MM.1S (cell line): ENCODE measurements around the gene UBE2B.

ENCODE experiments used
- DNase-seq: peaks from one replicate; pipeline ENCODE4 v3.0.0-alpha.2; 2015
- H2AFZ ChIP-seq: fragments of 300-600 bp; sonication (generic); 2 replicates; pipeline ENCODE4 v1.6.0; 2016; ENCODE audit warnings: antibody characterized with exemption, low read length
- H3F3A ChIP-seq: fragments of 300-600 bp; sonication (generic); 2 replicates; pipeline ENCODE4 v1.6.1; 2016; ENCODE audit warnings: mild to moderate bottlenecking, antibody characterized with exemption, low read length, moderate library complexity, mixed read lengths; ENCODE audit not compliant: insufficient read depth
- H3K27ac ChIP-seq: fragments of 300-600 bp; sonication (generic); 2 replicates; pipeline ENCODE4 v1.5.1; 2016; ENCODE audit warnings: mild to moderate bottlenecking, low read length
- H3K27me3 ChIP-seq: fragments of 300-600 bp; sonication (generic); replicated peaks from 2 replicates; pipeline ENCODE4 v1.6.0; 2016; ENCODE audit warnings: low read length; ENCODE audit not compliant: insufficient read depth
- H3K36me3 ChIP-seq: fragments of 300-600 bp; sonication (generic); replicated peaks from 2 replicates; pipeline ENCODE4 v1.6.1; 2016; ENCODE audit warnings: mild to moderate bottlenecking, low read length, mixed read lengths; ENCODE audit not compliant: insufficient read depth
- H3K4me1 ChIP-seq: fragments of 300-600 bp; sonication (generic); 2 replicates; pipeline ENCODE4 v1.6.1; 2016; ENCODE audit warnings: low read length, mixed read lengths
- H3K4me2 ChIP-seq: fragments of 300-600 bp; sonication (generic); 2 replicates; pipeline ENCODE4 v1.6.0; 2016; ENCODE audit warnings: low read depth, low read length
- H3K4me3 ChIP-seq: fragments of 300-600 bp; sonication (generic); 2 replicates; pipeline ENCODE4 v1.5.1; 2016; ENCODE audit warnings: low read length, mixed read lengths
- H3K79me2 ChIP-seq: fragments of 300-600 bp; sonication (generic); 2 replicates; pipeline ENCODE4 v1.6.1; 2016; ENCODE audit warnings: mixed run types, low read length, mixed read lengths
- H3K9ac ChIP-seq: fragments of 300-600 bp; sonication (generic); 2 replicates; pipeline ENCODE4 v1.6.1; 2016; ENCODE audit warnings: low read length, mixed read lengths
- H3K9me2 ChIP-seq: fragments of 300-600 bp; sonication (generic); replicated peaks from 2 replicates; pipeline ENCODE4 v1.6.1; 2016; ENCODE audit warnings: mild to moderate bottlenecking, low read length, mixed read lengths; ENCODE audit not compliant: insufficient read depth
- H3K9me3 ChIP-seq: fragments of 300-600 bp; sonication (generic); replicated peaks from 2 replicates; pipeline ENCODE4 v1.6.1; 2016; ENCODE audit warnings: mild to moderate bottlenecking, low read length, mixed read lengths; ENCODE audit not compliant: insufficient read depth
- H4K20me1 ChIP-seq: fragments of 300-600 bp; sonication (generic); 2 replicates; pipeline ENCODE4 v1.6.1; 2016; ENCODE audit warnings: mild to moderate bottlenecking, low read length, moderate library complexity, mixed read lengths; ENCODE audit not compliant: insufficient read depth
- EZH2 ChIP-seq: fragments of 300-600 bp; sonication (generic); optimal IDR thresholded peaks from 2 replicates; pipeline ENCODE3; 2017; ENCODE audit warnings: low read depth, mild to moderate bottlenecking, antibody characterized with exemption, low read length, mixed read lengths
- EZH2phosphoT487 ChIP-seq: fragments of 300-600 bp; sonication (generic); IDR thresholded peaks from 2 replicates; pipeline ENCODE4 v1.6.1; 2018; ENCODE audit warnings: antibody characterized with exemption, low read length
- TF ChIP-seq, protein P1 (sequence below): fragments of 300-600 bp; sonication (generic); IDR thresholded peaks from 2 replicates; pipeline ENCODE4 v1.5.1; 2016; ENCODE audit warnings: antibody characterized with exemption, low read length, mixed read lengths

UBE2B gene

DNA sequence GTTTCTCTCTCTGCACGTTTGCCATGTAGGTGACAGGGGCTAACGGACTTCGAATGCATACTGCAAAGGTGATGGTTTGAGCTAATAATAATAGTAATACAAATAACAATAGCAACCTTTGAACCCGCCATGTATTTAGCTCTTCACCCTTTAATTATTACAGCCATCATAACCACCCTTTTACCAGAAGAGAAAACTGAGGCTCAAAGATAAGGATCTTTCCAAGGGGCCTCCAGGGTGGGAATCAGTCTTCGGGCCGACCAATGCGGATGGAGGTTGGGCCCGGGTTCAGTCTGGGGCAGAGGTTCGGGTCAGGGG, 39.8 kb downstream of the UBE2B start:
- no peaks in the 10 kb centered on the region for H3K9me3 ChIP-seq
- DNase-seq: no peak
- peaks cover 11% of the 10 kb centered on the region for H3K4me1 ChIP-seq
- H3K4me3 ChIP-seq: peak overlapping the region; percentile 81
- peak overlapping the region; percentile 63 for H3K4me2 ChIP-seq
- peak overlapping the region; percentile 32; the same call in 1 of the 2 replicates for H3K27ac ChIP-seq
- peaks cover 4% of the 10 kb centered on the region; the same call in 1 of the 2 replicates for H3F3A ChIP-seq
- H3K27me3 ChIP-seq: no peaks in the 10 kb centered on the region
- H4K20me1 ChIP-seq: no peaks in the 10 kb centered on the region
- peak overlapping the region; percentile 82 for H3K9ac ChIP-seq
- TF ChIP-seq EZH2phosphoT487: no peak
- no peak for TF ChIP-seq EZH2
- TF ChIP-seq, protein P1, sequence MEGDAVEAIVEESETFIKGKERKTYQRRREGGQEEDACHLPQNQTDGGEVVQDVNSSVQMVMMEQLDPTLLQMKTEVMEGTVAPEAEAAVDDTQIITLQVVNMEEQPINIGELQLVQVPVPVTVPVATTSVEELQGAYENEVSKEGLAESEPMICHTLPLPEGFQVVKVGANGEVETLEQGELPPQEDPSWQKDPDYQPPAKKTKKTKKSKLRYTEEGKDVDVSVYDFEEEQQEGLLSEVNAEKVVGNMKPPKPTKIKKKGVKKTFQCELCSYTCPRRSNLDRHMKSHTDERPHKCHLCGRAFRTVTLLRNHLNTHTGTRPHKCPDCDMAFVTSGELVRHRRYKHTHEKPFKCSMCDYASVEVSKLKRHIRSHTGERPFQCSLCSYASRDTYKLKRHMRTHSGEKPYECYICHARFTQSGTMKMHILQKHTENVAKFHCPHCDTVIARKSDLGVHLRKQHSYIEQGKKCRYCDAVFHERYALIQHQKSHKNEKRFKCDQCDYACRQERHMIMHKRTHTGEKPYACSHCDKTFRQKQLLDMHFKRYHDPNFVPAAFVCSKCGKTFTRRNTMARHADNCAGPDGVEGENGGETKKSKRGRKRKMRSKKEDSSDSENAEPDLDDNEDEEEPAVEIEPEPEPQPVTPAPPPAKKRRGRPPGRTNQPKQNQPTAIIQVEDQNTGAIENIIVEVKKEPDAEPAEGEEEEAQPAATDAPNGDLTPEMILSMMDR: no peak
- H3K36me3 ChIP-seq: no peaks in the 10 kb centered on the region
- H2AFZ ChIP-seq: peak overlapping the region; percentile 100
- peaks cover 24% of the 10 kb centered on the region for H3K79me2 ChIP-seq
- H3K9me2 ChIP-seq: no peaks in the 10 kb centered on the region

DNA sequence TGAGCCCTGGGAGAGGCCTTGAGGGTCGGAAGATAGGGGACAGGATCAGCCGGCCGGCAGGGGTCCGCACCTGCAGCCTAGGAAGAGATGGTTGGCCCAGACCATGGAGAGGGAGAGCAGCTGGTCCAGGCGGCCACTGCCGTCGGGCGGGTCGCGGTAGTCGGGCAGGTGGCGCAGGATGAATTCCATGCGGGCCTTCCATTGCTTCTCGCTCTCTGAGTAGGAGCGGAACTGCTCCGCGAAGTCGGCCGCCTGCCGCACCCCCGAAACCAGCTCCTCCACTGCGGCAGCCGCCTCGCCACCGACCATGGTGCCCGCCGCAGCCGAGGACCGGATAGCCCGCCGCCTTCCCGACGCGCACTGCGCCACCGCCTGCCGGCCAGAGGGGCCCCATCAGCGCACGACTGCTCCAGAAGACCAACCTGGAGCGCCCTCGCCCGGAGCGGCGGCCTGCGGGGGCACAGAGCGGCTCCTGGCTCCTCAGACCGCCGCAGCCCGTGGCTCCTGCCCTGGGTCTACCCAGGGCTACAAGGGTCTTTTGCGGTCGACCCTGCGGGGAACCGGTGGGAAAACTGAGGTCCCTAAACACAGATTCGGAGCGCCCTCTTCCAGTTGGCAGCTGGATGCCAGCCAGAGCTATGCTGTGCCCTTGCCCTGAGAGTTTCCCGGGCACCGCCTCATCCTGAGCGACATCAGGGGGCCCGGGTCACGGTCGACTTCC, 40.3 kb downstream of the UBE2B start, which contains the start of gene CDKN2AIPNL:
Gene CDKN2AIPNL, minus strand, starts transcription at position 336 of the 721 bp plus-strand sequence. Its CDS starts 27 bp downstream, at position 309.
- peak; percentile 89 for DNase-seq
- no peaks in the 10 kb centered on the region for H3K27me3 ChIP-seq
- H3F3A ChIP-seq: peaks cover 4% of the 10 kb centered on the region; the same call in 1 of the 2 replicates
- no peaks in the 10 kb centered on the region for H3K9me3 ChIP-seq
- H3K4me1 ChIP-seq: peaks cover 11% of the 10 kb centered on the region
- no peaks in the 10 kb centered on the region for H3K36me3 ChIP-seq
- no peaks in the 10 kb centered on the region for H3K9me2 ChIP-seq
- no peak for TF ChIP-seq EZH2phosphoT487
- TF ChIP-seq, protein P1: peak; percentile 76
- peak within 1 kb of the TSS; percentile 100 for H2AFZ ChIP-seq
- no peaks in the 10 kb centered on the region for H4K20me1 ChIP-seq
- H3K9ac ChIP-seq: peak within 1 kb of the TSS; percentile 82
- peak within 1 kb of the TSS; percentile 100 for H3K4me2 ChIP-seq
- peaks cover 24% of the 10 kb centered on the region for H3K79me2 ChIP-seq
- H3K4me3 ChIP-seq: peak within 1 kb of the TSS; percentile 81
- peak within 1 kb of the TSS; percentile 32; the same call in 1 of the 2 replicates for H3K27ac ChIP-seq

DNA sequence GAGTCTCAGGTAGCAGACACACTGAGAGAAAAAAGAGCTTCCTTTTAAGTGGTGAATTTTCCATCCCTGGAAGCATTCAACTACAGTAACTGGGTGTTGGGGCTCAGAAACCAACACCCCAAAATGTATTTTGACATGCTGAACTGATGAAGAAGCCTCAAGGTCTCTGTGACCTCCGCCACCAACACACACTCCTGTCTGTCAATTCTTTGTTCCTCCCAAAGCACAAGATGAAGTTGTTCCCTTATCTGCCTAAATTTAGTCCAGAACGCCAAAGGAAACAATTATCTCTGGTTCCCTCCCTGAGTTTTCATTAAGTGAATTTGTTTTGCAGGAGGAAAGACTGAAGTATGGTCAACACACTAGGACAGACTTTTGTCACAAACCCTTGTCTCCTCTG, 41.7 kb downstream of the UBE2B start:
- H4K20me1 ChIP-seq: no peaks in the 10 kb centered on the region
- no peak overlapping the region for H3K27ac ChIP-seq
- H3K4me3 ChIP-seq: no peak overlapping the region
- no peaks in the 10 kb centered on the region for H3K27me3 ChIP-seq
- no peak overlapping the region for H3K4me2 ChIP-seq
- H3K9me3 ChIP-seq: no peaks in the 10 kb centered on the region
- H3K79me2 ChIP-seq: peaks cover 24% of the 10 kb centered on the region
- no peak overlapping the region for H2AFZ ChIP-seq
- H3F3A ChIP-seq: peaks cover 4% of the 10 kb centered on the region; the same call in 1 of the 2 replicates
- TF ChIP-seq EZH2phosphoT487: no peak
- TF ChIP-seq, protein P1: no peak
- no peak for TF ChIP-seq EZH2
- no peaks in the 10 kb centered on the region for H3K36me3 ChIP-seq
- H3K9ac ChIP-seq: no peak overlapping the region
- peaks cover 11% of the 10 kb centered on the region for H3K4me1 ChIP-seq
- H3K9me2 ChIP-seq: no peaks in the 10 kb centered on the region
- DNase-seq: no peak
